ENCODE results near the gene MTFMT. TPM values are rescaled to one million over a fixed set of nuclear protein-coding genes. Genes with fewer than 3 reads are reported as not detected.

MTFMT gene
- total and polyA plus RNA-seq, 2 of the 13 experiments (the other 11 are each of a cell fraction or from before 2014, with no cell fraction given) = 9.9 to 23.2 TPM

- 0 out of 2 replicates have a peak, but pooled peaks have one; percentile 54 for TF ChIP-seq MXD3 (CRISPR knock-in tag; IDR thresholded peaks at IDR 0.05)
- no peak; the same call in 1 of the 2 replicates for TF ChIP-seq ZNF678 (CRISPR knock-in tag; IDR thresholded peaks at IDR 0.05)
- TF ChIP-seq ZNF558 (CRISPR knock-in tag; IDR thresholded peaks at IDR 0.05; ENCODE audit: borderline replicate concordance) = no peak
- no peak for TF ChIP-seq ZNF513 (CRISPR knock-in tag; conservative IDR thresholded peaks at IDR 0.05)
- TF ChIP-seq STAT5B (CRISPR knock-in tag; IDR thresholded peaks at IDR 0.05) = no peak
- no peak for TF ChIP-seq ATAD3A (CRISPR knock-in tag; IDR thresholded peaks at IDR 0.05)
- TF ChIP-seq MED8 (CRISPR knock-in tag; IDR thresholded peaks at IDR 0.05; ENCODE audit: insufficient replicate concordance) = no peak
- no peak for TF ChIP-seq FLYWCH1 (CRISPR knock-in tag; IDR thresholded peaks at IDR 0.05)
- TF ChIP-seq ZNF280D (CRISPR knock-in tag; IDR thresholded peaks at IDR 0.05) = no peak
- no peak for TF ChIP-seq ZNF616 (CRISPR knock-in tag; IDR thresholded peaks at IDR 0.05; ENCODE audit: low read depth)
- no peak for TF ChIP-seq ZBTB39 (CRISPR knock-in tag; IDR thresholded peaks at IDR 0.05)
- no peak for TF ChIP-seq SSRP1 (CRISPR knock-in tag; IDR thresholded peaks at IDR 0.05)
- no peak for TF ChIP-seq ZSCAN22 (CRISPR knock-in tag; IDR thresholded peaks at IDR 0.05)
- TF ChIP-seq ZNF816 (CRISPR knock-in tag; IDR thresholded peaks at IDR 0.05; ENCODE audit: borderline replicate concordance) = no peak
- TF ChIP-seq SIN3A (IDR thresholded peaks at IDR 0.05; ENCODE audit: borderline replicate concordance, low read depth, low read length) = no peak
- peak; percentile 69; the same call in 1 of the 2 replicates for TF ChIP-seq FOXC1 (CRISPR knock-in tag; IDR thresholded peaks at IDR 0.05; ENCODE audit: borderline replicate concordance)
- no peak for TF ChIP-seq ZFP90 (CRISPR knock-in tag; IDR thresholded peaks at IDR 0.05; ENCODE audit: borderline replicate concordance)
- no peak for TF ChIP-seq ZNF652 (CRISPR knock-in tag; IDR thresholded peaks at IDR 0.05; ENCODE audit: borderline replicate concordance, low read depth)
- no peak for TF ChIP-seq ATF6 (CRISPR knock-in tag; conservative IDR thresholded peaks at IDR 0.05)
- 0 out of 2 replicates have a peak, but pooled peaks have one; percentile 22 for TF ChIP-seq ZNF383 (CRISPR knock-in tag; IDR thresholded peaks at IDR 0.05; ENCODE audit: borderline replicate concordance)
These were observed 25.1 kb upstream of the MTFMT start (continued) for GRCh38 chr15:65054333-65055200.
